HG02588 (cell line): ENCODE results near the gene PPIF.

ENCODE experiments used
- ATAC-seq: cut with Tn5 transposase; IDR thresholded peaks from one replicate; pipeline ENCODE4 v1.9.1; 2021; ENCODE audit warnings: mild to moderate bottlenecking, moderate library complexity; ENCODE audit not compliant: unreplicated experiment

The PPIF gene

DNA sequence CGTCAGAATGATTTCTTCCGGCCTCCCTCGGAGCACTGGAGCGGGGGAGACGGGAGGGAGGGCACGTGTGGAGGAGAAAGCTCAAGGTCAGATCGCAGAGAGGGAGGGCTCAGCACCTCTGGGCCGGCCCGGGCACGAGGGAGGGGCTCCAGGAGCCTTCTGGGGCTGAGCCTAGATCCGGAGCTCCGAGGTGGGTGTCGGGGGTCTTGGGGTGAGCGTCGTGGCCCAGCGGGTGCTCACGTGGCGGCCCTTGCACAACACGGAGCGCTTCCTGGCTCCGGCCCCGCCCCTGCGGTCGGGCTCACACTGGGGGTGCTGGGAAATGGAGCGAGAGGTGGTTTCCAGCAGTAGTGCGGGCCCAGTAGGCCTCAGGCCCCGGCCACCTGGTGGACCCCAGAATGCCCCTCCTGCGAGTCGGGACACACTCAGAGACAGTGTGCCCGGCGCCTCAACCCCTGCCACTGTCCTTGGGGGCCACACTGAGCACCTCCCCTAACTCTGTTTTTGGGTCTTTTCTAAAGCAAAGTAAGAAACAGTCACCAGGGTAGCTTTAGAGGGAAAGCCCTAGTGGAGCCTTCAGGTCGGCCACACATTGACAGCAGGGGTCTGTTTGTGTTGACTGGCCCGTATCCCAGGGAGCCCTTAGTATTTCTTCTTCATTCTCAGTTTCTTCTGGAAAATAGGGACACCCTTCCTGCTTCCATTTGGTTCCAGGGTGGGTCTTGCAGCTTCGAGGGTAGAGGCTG lies 798 bp downstream of the PPIF start:
- ATAC-seq, result peak; percentile 71

DNA sequence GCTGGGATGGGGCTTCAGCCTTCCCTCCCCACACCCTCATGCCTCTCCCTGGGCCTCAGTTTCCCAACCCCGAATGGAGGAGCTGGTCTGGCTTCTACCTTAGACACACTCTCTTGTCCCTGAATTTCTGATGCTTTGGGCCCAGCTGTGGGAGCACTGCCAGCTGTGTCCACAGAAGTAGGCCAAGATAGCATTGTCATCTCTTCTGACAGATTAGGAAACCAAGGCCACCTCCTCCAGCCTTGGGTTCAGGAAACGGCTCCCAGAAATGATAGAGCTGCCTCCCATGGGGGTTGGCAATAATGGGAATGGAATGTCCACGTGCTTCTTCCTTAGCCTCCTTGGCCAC lies 1.3 kb downstream of the PPIF start:
- ATAC-seq, result no peak

DNA sequence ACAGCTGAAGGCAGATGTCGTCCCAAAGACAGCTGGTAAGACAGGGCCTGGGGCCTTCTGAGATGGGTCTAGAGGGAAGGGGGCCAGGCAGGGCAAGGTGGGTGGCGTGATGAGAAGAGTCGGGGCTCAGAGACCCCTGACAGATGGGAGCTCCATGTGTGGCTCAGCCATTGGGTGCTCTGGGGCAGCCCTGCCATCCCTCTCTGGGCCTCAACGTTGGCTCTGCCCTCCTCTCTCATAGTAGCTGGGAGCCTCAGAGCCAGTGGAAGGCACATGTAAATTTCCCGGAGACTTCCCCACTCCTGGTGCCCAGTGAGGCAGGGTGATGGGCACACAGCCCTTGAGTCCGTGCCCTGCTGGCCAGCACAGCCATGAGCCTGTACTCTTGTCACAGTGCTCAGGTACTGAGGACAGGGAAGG lies 1.8 kb downstream of the PPIF start:
- no peak for ATAC-seq

DNA sequence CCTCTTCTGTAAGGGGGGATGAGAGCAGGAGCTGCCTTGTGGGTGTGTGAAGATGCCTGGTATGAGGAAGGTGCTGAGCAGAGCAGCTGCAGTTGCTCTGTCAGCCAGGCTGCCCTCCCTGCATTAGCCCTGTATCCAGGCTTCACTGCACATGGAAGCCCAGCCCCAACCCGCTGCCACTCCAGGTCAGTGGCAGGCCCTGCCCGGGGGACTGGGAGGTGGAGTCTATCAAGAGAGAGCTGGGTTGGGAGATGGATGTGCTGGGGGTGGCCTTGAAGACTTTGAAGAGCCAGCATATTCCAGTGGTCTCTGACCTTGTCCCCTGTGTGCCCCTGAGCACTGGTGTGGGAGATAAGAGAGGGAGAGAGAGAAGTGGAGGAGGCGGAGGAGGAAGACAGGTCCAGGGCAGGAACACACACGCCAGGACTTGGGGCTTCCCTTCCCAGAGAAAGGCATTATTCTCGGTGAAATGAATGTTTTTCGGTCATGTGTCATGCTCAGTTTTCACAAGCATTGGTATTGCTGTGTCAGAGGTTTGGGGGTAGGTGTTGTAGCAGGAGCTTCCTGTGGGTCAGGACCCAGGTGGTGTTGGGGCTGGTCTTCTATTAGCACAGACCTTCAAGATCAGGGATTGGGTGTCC lies 2.6 kb downstream of the PPIF start:
- ATAC-seq, result no peak

DNA sequence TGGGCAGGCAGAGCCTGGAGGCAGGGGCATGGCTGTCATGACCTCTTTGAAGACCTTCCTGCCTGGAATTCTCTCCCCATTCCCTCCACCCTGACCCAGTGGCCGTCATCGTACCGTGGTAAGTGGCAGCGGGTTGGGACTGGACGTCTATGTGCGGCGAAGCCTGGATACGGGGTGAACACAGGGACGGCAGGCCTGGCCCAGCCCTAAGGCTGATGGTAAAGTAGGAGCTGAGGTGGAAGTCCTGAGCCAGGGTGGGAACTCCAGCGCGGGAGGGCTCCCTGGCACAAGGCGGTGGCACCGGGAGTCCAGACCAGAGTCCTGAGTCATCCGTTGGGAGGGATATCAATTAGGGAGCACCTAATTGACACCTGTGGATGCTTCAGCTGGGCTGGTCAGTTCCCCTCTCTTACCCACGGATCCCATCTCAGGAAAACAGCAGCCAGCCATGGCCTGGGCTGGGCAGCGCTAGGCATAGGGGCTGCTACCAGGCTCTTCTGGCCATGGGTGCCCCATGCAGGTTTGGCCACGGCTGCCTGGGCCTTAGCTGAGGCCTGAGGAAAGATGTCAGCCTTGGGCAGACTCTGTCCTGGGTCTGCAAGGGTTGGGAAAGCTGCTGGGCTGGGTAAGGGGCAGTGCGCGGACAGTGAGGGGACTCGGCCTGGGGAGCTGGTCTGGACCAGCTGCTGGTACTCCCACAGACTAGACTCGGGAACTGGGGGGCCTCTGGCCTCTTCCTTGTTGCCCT lies 3.3 kb downstream of the PPIF start:
- no peak for ATAC-seq

DNA sequence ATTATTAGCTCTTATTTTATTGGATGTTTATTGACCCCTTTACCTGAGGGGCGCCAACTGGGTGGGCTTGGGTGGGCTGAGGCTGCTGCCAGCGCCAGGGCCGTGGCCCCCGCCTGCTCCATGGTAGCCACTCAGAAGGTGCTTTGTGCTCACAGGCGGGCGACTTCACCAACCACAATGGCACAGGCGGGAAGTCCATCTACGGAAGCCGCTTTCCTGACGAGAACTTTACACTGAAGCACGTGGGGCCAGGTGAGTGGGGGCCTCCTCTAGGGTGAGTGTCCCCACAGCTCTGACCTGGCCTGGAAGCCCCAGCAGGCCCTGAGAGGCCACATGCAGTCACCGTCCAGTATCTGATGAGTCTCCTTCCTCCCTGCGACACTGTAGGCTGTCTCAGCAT lies 4.1 kb downstream of the PPIF start:
- no peak for ATAC-seq

DNA sequence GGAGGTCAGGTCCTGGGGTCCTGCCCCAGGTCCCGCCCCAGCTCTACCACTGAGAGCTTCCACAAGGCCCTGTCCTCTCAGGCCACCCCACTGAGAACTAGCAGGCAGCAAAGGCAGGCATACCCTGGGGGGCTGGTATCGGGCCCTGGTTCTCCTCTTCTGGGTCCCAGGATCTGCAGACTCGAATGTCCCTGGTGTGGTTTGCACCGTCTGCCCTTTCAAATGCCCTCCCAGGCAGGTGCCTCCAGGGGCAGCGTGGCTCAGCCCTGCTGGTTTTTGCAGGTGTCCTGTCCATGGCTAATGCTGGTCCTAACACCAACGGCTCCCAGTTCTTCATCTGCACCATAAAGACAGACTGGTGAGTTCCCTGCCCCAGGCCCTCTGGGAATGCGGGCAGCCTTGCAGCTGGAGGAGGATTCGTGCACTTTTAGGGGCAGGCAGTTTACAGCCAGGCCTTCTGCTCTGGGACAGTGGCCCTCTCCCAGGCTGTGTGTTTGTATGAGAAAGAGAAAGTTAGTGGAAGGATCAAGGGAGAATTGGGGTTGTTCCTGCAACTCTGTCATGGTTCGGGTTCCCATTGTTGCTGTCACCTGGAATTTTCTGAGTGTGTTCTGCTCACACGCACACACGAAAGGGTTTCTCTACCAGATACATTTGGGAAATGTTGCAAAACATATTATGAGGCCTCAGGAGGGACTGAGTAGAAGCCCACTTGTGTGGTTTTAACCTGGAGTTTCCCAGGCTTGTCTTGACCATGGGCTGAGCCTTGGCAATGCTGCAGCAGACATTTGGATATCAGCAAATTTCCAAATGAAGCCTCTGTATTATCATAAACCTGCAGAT lies 5.0 kb downstream of the PPIF start:
- ATAC-seq, result no peak

DNA sequence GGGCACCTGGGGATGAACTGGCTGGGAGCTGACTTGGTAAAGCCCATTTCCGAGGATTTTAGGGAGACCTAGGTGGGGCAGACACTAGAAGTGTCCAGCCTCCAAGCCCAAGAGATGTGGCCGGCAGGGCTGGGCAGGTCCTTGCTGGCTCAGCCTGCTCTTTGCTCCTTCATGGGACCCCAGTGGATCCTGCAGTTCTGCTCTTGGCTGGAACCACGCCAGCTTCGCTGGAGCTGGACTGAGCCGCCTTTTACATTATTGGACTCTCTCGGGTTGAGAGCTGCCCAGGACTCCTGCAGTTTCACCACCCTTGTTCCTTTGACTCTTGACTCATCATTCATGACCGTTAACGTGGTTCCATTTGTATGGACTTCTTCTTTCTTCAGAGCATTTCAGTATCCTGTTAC lies 5.7 kb downstream of the PPIF start:
- no peak for ATAC-seq

DNA sequence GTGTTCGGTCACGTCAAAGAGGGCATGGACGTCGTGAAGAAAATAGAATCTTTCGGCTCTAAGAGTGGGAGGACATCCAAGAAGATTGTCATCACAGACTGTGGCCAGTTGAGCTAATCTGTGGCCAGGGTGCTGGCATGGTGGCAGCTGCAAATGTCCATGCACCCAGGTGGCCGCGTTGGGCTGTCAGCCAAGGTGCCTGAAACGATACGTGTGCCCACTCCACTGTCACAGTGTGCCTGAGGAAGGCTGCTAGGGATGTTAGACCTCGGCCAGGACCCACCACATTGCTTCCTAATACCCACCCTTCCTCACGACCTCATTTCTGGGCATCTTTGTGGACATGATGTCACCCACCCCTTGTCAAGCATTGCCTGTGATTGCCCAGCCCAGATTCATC lies 6.5 kb downstream of the PPIF start:
- no peak for ATAC-seq

DNA sequence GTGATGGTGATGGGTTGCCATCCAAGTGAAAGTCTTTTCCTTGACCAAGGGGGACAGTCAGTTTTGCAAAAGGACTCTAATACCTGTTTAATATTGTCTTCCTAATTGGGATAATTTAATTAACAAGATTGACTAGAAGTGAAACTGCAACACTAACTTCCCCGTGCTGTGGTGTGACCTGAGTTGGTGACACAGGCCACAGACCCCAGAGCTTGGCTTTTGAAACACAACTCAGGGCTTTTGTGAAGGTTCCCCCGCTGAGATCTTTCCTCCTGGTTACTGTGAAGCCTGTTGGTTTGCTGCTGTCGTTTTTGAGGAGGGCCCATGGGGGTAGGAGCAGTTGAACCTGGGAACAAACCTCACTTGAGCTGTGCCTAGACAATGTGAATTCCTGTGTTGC lies 6.9 kb downstream of the PPIF start:
- ATAC-seq, result no peak

DNA sequence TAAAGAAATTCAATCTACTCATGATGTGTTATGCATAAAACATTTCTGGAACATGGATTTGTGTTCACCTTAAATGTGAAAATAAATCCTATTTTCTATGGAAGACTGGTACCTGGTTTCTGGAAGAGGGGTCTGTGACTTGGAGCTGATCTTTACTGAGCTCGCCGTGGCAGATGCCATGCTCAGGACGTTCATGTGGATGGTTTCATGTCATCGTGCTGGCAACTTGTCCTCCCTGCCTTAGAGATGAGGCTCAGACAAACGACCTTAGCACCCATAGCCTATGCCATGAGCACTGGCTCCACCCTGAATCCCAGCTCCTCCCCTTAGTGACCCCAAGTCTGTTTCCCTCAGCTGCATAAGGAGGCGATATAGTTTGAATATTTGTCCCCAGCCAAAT lies 7.3 kb downstream of the PPIF start:
- ATAC-seq, result no peak

DNA sequence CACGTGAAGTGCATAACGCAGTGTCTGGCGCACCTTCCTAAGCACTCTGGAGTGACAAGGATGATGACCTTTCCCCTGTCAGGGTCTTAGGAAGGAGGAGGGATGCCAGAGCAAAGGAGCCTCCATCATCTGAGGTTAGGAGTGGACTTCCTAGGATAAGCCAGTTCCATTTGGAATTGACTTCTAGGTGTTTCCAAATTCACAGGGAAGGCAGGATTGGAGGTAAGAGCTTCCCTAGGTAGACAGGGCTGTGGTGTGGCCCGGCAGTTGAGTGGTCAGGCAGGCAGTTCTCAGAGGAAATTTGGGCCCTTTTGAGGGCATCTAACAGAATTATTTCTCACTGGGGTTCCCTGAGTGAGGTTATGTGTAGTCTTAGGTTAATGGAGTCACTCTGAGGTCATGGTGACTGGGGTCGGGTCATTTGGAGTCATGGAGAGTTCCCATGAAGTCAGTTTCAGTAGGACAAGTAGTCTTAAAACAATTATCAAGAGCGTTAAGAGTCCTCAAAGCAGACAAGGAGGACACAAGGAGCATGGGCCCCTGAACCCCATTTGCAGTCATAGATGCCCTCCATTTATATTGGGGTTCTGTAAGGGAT lies 8.2 kb downstream of the PPIF start:
- ATAC-seq, result no peak

DNA sequence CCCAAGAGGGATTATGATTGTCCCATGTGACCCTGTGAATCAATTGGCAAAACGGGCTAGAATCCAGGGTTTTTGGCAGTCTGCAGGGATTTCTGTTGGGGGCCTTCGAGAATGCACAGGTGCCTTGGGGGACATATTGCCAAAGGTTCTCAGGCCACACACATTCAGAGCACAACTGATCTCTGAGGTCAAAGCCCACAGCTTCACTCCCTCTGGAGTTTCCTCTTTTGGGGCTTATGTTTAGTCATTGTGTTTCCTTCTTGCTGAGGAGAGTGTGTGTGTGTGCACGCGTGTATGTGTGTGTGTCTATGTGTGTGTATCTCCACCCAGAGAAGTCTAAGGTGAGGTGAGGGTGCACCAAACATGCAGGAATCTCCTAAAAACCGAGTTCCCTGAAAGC lies 8.8 kb downstream of the PPIF start:
- ATAC-seq, result no peak

DNA sequence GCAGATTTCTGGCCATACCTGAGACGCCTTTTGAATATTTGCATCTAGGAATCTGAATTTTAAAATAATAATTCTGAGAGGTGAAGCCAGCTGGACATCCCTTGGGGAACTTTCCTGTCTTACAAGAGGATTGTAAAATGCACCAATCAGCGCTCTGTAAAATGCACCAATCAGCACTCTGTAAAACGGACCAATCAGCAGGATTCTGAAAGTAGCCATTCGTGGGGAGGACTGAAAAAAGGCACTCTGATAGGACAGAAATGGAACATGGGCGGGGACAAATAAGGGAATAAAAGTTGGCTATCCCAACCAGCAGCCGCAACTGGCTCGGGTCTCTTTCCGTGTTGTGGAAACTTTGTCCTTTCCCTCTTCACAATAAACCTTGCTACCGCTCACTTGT lies 9.9 kb downstream of the PPIF start:
- ATAC-seq, result no peak

DNA sequence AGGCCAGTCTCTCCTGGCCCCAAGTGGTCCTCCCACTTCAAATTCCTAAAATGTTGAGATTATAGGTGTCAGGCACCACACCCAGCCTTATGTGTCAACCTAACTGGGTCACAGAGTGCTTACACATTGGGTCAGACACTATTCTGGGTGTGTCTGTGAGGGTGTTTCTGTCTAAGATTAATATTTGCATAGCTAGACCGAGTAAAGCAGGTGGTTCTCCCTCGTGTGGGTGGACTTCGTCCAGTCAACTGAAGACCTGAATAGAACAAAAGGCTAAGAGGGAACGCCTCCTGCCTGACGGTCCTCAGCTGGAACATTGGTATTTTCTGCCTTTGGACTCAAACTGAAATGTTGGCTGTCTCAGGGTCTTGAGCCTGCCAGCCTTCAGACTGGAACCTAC lies 11.5 kb downstream of the PPIF start:
- peak; percentile 59 for ATAC-seq

DNA sequence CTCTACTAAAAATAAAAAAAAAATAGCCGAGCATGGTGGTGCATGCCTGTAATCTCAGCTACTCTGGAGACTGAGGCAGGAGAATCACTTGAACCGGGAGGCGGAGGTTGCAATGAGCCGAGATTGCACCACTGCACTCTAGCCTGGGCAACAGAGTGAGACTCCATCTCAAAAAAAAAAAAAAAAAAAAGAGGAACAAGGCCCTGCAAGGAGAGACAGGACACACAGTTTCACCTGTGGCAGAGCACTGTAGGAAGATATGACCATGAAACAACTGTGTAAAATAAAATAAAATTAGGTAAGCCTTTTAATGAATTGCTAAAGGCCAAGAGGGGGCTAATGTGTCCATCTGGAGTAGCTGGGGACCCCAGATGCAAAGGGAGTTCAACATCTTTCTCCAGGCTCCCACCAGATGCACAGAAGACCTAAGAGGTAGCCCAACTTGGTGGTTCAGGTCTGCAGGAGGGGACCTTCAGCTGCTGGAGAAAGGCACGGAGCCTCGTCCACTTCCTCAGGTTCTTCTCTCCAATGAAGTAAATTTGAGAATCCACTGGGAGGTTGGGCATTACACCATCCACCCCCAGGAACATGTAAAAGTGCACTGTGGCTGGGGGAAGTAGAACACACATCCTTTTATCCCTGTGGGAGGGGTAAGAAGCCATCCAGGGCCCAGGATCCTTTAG lies 12.7 kb downstream of the PPIF start:
- no peak for ATAC-seq

DNA sequence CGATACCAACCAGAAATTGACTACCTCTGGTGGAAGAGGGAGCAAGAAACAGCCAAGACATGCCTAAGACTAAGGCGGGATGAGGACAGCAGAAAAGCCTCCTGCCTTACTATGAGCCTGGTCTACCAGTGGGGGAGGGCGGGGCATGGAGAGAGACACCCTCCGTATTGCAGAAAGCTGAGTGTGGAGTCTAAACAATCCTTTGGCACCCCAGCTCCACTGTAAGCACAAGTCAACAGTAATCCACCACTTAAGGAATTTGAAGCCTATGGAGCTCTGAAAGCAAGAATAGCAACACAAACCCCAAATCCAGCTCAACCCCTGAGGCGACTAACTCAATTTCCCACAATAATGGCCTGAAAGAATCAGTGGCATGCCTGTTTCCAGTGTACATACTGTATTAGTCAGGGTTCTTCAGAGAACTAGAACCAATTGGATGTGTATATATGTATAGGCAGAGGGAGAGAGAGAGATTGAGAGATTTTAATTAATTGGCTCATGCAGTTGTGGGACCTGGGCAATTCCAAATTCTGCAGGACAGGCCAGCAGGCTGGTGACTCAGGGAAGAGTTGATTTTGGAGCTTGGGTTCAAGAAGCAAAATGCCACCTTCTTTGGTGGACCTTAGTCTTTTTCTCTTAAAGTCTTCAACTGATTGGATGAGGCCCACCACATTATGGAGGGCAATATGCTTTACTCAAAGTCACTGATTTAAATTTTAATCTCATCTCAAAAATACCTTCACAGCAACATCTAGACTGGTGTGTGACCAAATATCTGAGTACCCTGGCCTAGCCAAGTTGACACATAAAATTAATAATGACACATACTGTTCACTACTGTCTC lies 13.5 kb downstream of the PPIF start:
- no peak for ATAC-seq

DNA sequence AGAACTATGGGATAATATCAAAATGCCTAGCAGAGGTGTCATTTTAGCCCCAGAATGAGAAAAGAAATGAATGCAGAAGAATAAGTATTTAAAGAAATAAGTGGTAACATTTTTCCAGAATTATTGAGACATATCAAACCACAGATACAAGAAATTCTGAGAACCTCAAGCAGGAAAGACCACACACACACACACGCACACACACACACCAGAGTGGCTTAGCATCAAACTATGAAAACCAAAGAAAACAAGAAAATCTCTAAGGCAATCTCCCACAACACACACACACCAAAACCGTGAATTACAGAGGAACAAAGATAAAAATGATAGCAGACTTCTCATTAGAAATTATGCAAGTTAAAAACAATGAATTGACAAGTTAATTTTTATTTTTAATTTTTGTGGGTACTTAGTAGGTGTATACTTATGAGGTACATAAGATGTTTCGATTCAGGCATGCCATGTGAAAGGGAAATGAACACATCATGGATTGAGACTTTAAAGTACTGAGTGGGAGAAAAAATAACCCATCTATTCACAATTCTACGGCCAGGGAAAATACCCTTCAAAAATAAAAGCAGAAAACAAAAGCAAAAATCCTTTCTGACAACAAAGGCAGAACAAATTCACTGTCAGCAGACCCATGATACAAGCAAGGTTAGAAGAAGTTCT lies 14.6 kb downstream of the PPIF start:
- ATAC-seq, result no peak
